MCF 10A (cell line): ENCODE results near the gene MSS51. TPM values are rescaled to one million over a fixed set of nuclear protein-coding genes. Genes with fewer than 3 reads are reported as not detected.
"Not testable (repeated sequence)": the region's sequence is repeated elsewhere in the genome, so short reads cannot be mapped to it uniquely, and the experiment has no call there.

Source experiments
- BruUV-seq: library from RNA; stranded (reverse); fragments of 400-500 nt; replicated peaks from 2 replicates; lab custom pipeline; 2021; lab: Mats Ljungman, UMichigan
- CTCF ChIA-PET: fragments of 300-600 bp; sonication (Branson Sonifier 250); formaldehyde crosslinking; extraction: SDS; loops from one replicate; lab custom pipeline; 2021; ENCODE audit warnings: antibody characterized with exemption, inconsistent platforms; lab: Yijun Ruan, JAX
- POLR2A ChIA-PET: fragments of 300-600, 350-650 bp; sonication (Branson Sonifier 250); formaldehyde crosslinking; extraction: SDS; loops from one replicate; lab custom pipeline; 2020; ENCODE audit warnings: antibody characterized with exemption, inconsistent platforms; lab: Yijun Ruan, JAX
- DNase-seq: peaks from one replicate; pipeline ENCODE4 v3.0.0-alpha.2; 2018; ENCODE audit not compliant: unreplicated experiment
- H3K27ac Mint-ChIP-seq: one replicate; pipeline ENCODE4 v1.8.0; 2022; ENCODE audit warnings: mild to moderate bottlenecking, low read depth, mixed read lengths; ENCODE audit not compliant: unreplicated experiment
- H3K27me3 Mint-ChIP-seq: one replicate; pipeline ENCODE4 v1.8.0; 2022; ENCODE audit warnings: mixed read lengths; ENCODE audit not compliant: insufficient read depth, unreplicated experiment
- H3K36me3 Mint-ChIP-seq: one replicate; pipeline ENCODE4 v1.8.0; 2022; ENCODE audit warnings: mild to moderate bottlenecking, moderate library complexity, mixed read lengths; ENCODE audit not compliant: insufficient read depth, unreplicated experiment
- H3K4me1 Mint-ChIP-seq: one replicate; pipeline ENCODE4 v1.8.0; 2022; ENCODE audit warnings: mixed read lengths; ENCODE audit not compliant: insufficient read depth, unreplicated experiment
- H3K4me3 Mint-ChIP-seq: one replicate; pipeline ENCODE4 v1.8.0; 2022; ENCODE audit warnings: mild to moderate bottlenecking, moderate library complexity, mixed read lengths; ENCODE audit not compliant: unreplicated experiment
- H3K9me3 Mint-ChIP-seq: one replicate; pipeline ENCODE4 v1.8.0; 2022; ENCODE audit warnings: mixed read lengths; ENCODE audit not compliant: unreplicated experiment
- CTCF ChIP-seq: fragments of 200-600 bp; IDR thresholded peaks from one replicate; pipeline ENCODE4 v1.8.0; 2022; ENCODE audit warnings: antibody characterized with exemption, mild to moderate bottlenecking; ENCODE audit not compliant: unreplicated experiment
- intact Hi-C: fragments of 100-400 bp; cut with micrococcal nuclease; formaldehyde crosslinking; loops from 2 replicates; pipeline ENCODE4 v1.14.1; 2022
- total RNA-seq: library from RNA; stranded (reverse); gene quantifications from 2 replicates; pipeline ENCODE4 v1.2.3, GENCODE V29; 2022

Gene MSS51
- total RNA-seq, 1 experiment from 2014 or later, result 1.8 TPM

- no peak overlapping the region for H3K4me3 Mint-ChIP-seq
- H3K27me3 Mint-ChIP-seq, result no peaks in the 10 kb centered on the region
- no peak for TF ChIP-seq CTCF
- ChIA-PET POLR2A (interaction anchor here (1.1 to 4.2 kb wide), 2 partner anchors 11 to 79 kb away, joined by 3 to 30 read pairs; partner anchors contain the start of gene ANXA7), CTCF (interaction anchor here (0.5 to 0.6 kb wide), 2 partner anchors 11 to 50 kb away, joined by 3 to 4 read pairs; no protein-coding TSS in a partner anchor)
- H3K36me3 Mint-ChIP-seq, result peaks cover 57% of the 10 kb centered on the region
- no peak for DNase-seq
- H3K9me3 Mint-ChIP-seq, result no peaks in the 10 kb centered on the region
- BruUV-seq, result no TSS peak
- H3K4me1 Mint-ChIP-seq, result peaks cover 6% of the 10 kb centered on the region
- intact Hi-C loops, result no loop called here
- no peak overlapping the region for H3K27ac Mint-ChIP-seq
Observed at GRCh38 chr10:73401636-73402035, 31.7 kb downstream of the MSS51 start.

GRCh38 chr10:73399063-73399462, 34.3 kb downstream of the MSS51 start:
- POLR2A ChIA-PET, result interaction anchor here (1.6 to 4.2 kb wide), 2 partner anchors 10 to 14 kb away, joined by 3 to 30 read pairs; partner anchors contain the start of gene ANXA7
- intact Hi-C loops, result no loop called here
- no TSS peak for BruUV-seq

GRCh38 chr10:73398024-73398423, 35.3 kb downstream of the MSS51 start:
- no peaks in the 10 kb centered on the region for H3K9me3 Mint-ChIP-seq

More at GRCh38 chr10:73399063-73399462, 34.3 kb downstream of the MSS51 start:
- H3K4me1 Mint-ChIP-seq, result no peaks in the 10 kb centered on the region
- TF ChIP-seq CTCF, result no peak
- H3K9me3 Mint-ChIP-seq, result no peaks in the 10 kb centered on the region
- no peak for DNase-seq
- H3K27me3 Mint-ChIP-seq, result no peaks in the 10 kb centered on the region
- no peak overlapping the region for H3K4me3 Mint-ChIP-seq
- CTCF ChIA-PET, result no interaction called here
- no peak overlapping the region for H3K27ac Mint-ChIP-seq
- H3K36me3 Mint-ChIP-seq, result peaks cover 72% of the 10 kb centered on the region

GRCh38 chr10:73394325-73394724, 39.0 kb downstream of the MSS51 start:
- CTCF ChIA-PET, H3K9me3 Mint-ChIP-seq, POLR2A ChIA-PET, intact Hi-C loops, BruUV-seq, H3K4me1 Mint-ChIP-seq, H3K27me3 Mint-ChIP-seq, DNase-seq, H3K4me3 Mint-ChIP-seq, H3K27ac Mint-ChIP-seq: not testable (repeated sequence)
- H3K36me3 Mint-ChIP-seq, result peaks cover 86% of the 10 kb centered on the region

More at GRCh38 chr10:73398024-73398423, 35.3 kb downstream of the MSS51 start:
- ChIA-PET POLR2A (no interaction called here), CTCF (interaction anchor here (0.6 to 0.9 kb wide), 5 partner anchors 13 to 176 kb away, joined by 3 to 4 read pairs (median 3); no protein-coding TSS in a partner anchor)
- H3K36me3 Mint-ChIP-seq, result peaks cover 78% of the 10 kb centered on the region
- H3K27ac Mint-ChIP-seq, result no peak overlapping the region
- H3K4me3 Mint-ChIP-seq, result no peak overlapping the region
- intact Hi-C loops, result no loop called here
- no peaks in the 10 kb centered on the region for H3K27me3 Mint-ChIP-seq
- no TSS peak for BruUV-seq
- no peak for TF ChIP-seq CTCF
- no peak for DNase-seq
- H3K4me1 Mint-ChIP-seq, result no peaks in the 10 kb centered on the region
